Erythroblast (primary cell): Measurements from ENCODE around the gene BABAM2.

Source experiments
- DNase-seq, 2 experiments: peaks; one replicate each; lab custom pipeline; 2025; lab: John Stamatoyannopoulos, UW
- GATA1 ChIP-seq: IDR thresholded peaks from 2 replicates; pipeline ENCODE4 v1.6.1; 2011; ENCODE audit warnings: low read depth, mild to moderate bottlenecking, control low read depth, low read length, moderate library complexity
- POLR2A ChIP-seq: IDR thresholded peaks from 2 replicates; pipeline ENCODE4 v1.6.1; 2011; ENCODE audit warnings: mild to moderate bottlenecking, low read length

Gene BABAM2

DNA sequence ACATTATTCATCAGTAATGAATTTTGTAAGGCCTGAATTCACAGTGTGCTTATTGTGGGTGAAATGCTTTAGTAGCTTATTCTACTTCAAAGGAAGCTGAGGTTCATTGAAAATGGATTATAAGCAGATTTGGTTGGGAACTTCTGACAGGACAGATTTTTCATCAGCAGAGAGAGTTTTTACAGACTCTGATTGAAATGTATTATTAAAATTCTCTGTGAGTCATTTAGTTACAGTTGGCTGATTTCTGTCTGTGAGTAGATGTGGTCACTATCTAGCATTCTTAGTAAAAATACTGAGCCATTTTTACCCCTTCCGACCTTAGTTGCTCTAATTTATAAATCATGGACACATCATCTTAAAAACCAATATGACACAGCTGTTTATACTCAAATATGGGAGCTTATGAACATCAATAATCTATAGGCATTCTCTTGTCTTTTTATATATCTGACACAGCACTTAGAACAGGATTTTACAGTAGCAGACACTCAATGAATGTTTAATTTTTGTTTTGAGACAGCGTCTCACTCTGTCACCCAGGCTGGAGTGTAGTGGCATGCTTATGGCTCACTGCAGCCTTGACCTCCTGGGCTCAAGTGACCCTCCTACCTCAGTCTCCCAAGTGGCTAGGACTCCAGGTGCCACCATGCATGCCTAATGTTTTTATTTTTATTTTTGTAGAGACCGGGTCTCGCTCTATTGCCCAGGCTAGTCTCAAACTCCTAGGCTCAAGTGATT, 239.6 kb downstream of the BABAM2 start:
- TF ChIP-seq POLR2A: no peak
- TF ChIP-seq GATA1: no peak
- DNase-seq: no peak

- TF ChIP-seq GATA1 (no peak), POLR2A (no peak)
- DNase-seq: no peak
Measured at GRCh38 chr2:28133778-28134177, 243.2 kb downstream of the BABAM2 start.

- DNase-seq: peak in 1 of 2 experiments; percentile 6
Measured at GRCh38 chr2:28134262-28134812, 243.8 kb downstream of the BABAM2 start.

GRCh38 chr2:28134857-28135256, 244.3 kb downstream of the BABAM2 start:
- no peak for TF ChIP-seq POLR2A
- no peak for TF ChIP-seq GATA1

More at GRCh38 chr2:28134262-28134812, 243.8 kb downstream of the BABAM2 start:
- no peak for TF ChIP-seq GATA1
- TF ChIP-seq POLR2A: no peak

GRCh38 chr2:28135324-28135723, 244.8 kb downstream of the BABAM2 start:
- TF ChIP-seq GATA1: no peak
- no peak for TF ChIP-seq POLR2A
- DNase-seq: no peak

More at GRCh38 chr2:28134857-28135256, 244.3 kb downstream of the BABAM2 start:
- no peak for DNase-seq

DNA sequence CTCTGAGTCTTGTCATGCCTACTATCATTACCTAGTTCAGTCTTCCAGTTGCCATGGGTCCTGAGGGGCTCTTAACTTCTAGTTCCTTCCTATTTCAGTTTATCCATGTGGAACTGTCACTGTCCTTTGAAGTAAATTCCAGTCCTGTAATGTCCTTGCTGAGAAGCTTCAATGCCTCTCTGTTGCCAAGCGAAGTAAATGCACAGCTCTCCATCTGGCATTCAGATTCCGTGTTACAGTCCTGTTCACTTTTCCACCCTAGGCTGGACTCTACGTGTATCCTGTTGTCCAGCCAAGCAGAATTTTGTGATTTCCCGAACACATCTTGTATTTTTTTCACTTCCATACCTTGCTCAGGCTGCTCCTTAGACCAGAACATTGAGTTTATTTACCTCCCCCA, 245.3 kb downstream of the BABAM2 start:
- DNase-seq: no peak

DNA sequence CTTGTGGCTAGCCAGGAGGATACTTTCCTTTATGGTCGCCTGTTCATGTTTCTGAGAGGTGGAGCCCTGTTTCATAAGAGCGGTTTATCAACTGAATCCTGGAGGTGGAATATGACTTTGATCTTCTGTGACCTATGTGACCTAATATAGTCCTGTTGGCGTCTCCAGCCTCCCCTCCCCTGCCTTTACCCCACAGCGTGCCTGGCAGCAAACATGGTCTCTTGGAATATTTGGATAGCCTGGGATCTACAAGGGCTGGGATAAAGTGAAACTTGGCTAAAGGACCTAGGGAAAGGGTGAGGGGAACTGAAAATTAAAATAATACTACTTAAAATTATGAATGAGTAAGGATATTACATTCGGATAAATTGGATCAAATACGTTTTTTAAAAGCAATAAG, 246.0 kb downstream of the BABAM2 start:
- DNase-seq: no peak
- TF ChIP-seq GATA1: no peak
- TF ChIP-seq POLR2A: no peak

More for the DNA sequence above, 245.3 kb downstream of the BABAM2 start:
- no peak for TF ChIP-seq GATA1

- no peak for TF ChIP-seq GATA1
- TF ChIP-seq POLR2A: no peak
- no peak for DNase-seq
Measured at GRCh38 chr2:28137221-28137620, 246.7 kb downstream of the BABAM2 start.

DNA sequence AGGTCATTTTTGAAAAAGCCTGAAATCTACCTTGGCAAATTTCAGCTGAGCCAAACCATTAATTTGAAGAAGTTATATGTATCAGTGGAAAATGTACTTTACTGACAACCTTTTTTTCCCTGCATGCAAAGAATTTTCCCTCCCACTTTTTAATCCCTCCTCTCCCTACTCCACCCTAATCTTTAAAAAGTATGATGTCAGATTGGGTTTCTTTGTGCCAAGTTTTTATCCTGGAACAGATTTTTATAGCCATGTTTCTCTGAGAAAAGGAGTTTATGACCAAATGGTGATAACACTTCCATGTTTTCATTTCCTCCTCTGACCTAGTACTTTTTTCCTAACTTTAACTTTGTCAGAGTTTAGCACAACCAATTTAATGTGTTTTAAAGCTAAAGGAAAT, 251.9 kb downstream of the BABAM2 start:
- no peak for TF ChIP-seq GATA1
- no peak for TF ChIP-seq POLR2A
- DNase-seq: no peak

- no peak for TF ChIP-seq POLR2A
- DNase-seq: no peak
Measured at GRCh38 chr2:28148000-28148399, 257.5 kb downstream of the BABAM2 start.

GRCh38 chr2:28148566-28148965, 258.0 kb downstream of the BABAM2 start:
- no peak for DNase-seq
- TF ChIP-seq POLR2A: no peak
- no peak for TF ChIP-seq GATA1

- no peak for TF ChIP-seq GATA1
- TF ChIP-seq POLR2A: no peak
- no peak for DNase-seq
Measured at GRCh38 chr2:28150236-28150915, 259.8 kb downstream of the BABAM2 start.

- TF ChIP-seq POLR2A (no peak), GATA1 (no peak)
- no peak for DNase-seq
Measured at GRCh38 chr2:28150994-28151393, 260.5 kb downstream of the BABAM2 start.

DNA sequence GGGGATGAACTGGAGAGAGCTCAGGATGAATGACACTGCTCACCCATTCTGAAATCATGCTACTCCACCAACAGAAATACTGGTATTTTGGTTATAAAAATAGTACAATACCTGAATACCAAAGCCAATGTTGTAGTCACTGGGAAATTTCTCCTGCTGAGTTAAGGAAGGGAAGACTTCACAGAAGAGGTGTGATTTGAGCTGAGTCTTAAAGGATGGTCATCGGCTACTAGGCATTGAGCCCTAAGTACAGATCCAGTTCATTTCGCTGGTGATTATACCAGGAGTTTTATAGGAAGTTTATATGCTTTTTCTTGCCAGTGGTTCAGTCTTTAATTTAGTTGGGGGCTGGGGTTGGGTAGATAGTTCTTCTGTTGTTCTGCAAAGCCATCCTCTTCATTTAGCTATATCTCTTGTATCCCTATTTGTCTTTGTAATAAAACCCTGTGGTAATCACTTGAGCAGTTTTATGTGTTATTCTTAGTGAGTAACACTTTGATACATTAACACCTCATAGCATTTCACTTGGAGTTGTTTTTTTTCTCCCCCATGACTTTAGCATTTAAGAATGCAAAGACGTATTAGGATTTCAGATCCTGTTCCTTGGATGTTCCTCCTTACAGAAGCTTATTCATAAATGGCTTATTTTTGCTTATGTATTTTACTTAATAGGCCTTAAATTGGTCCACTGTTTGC, 262.2 kb downstream of the BABAM2 start:
- TF ChIP-seq GATA1 (no peak), POLR2A (no peak)
- DNase-seq: no peak
